Measurements from ENCODE around the gene PPP3CA.

GRCh38 chr4:101218894-101219293, 128.4 kb downstream of the PPP3CA start:
- TF ChIP-seq CTCF (conservative IDR thresholded peaks at IDR 0.05; ENCODE audit: low read depth, low read length) (no peak), EZH2 (IDR thresholded peaks at IDR 0.05; ENCODE audit: low read length, unreplicated experiment) (no peak), EZH2phosphoT487 (IDR thresholded peaks at IDR 0.05; ENCODE audit: borderline replicate concordance, low read length) (no peak)
